ENCODE results near the gene MARCKSL1.

DNA sequence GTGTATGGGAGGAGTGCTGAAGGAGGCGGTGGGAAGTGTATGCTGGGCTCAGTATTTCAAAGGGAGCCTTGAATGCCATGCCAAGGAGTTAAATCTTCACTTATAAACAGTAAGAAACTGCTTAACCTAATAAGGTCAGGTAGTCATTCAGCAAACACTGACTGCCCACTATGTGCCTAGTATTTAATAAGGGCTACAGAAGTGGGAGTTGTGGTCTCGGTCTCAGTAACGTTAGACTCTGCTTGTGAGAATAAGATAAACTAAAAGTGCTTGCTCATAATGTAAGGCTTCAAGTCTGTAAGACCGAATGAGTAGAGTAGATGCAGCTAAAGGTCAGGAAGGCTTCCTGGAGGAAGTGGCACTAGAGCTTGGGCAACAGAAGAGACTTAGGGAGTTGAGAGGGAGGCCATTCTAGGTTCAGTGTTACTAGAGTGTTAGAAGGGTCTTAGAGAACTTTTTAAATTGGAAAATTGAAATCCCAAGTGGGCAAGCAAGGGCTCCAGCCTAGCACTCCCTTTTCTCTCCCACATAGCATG lies 6.0 kb downstream of the MARCKSL1 start:
- TF ChIP-seq POLR2A (IDR thresholded peaks at IDR 0.05; ENCODE audit: low read depth, low read length): no peak
- no peak for TF ChIP-seq POLR2AphosphoS5 (IDR thresholded peaks at IDR 0.05; ENCODE audit: low read depth, low read length)

All from GM12891 (cell line).